Measurements from ENCODE around the gene ADGRL1.
"Not testable (repeated sequence)": the region's sequence is repeated elsewhere in the genome, so short reads cannot be mapped to it uniquely, and the experiment has no call there.

GRCh38 chr19:14206308-14206707 lies 339 bp upstream of the ADGRL1 start:
- not testable (repeated sequence) for TF ChIP-seq CTCF (IDR thresholded peaks at IDR 0.05; ENCODE audit: low read depth, low read length, poor library complexity, severe bottlenecking); EZH2phosphoT487 (IDR thresholded peaks at IDR 0.05; ENCODE audit: borderline replicate concordance, low read length)

Measured in DOHH2 (cell line).